GM10266 (cell line): ENCODE measurements around the gene EHF.

Source experiments
- DNase-seq: peaks from one replicate; pipeline ENCODE4 v3.0.0; 2012; ENCODE audit errors: extremely low spot score
- CTCF ChIP-seq: IDR thresholded peaks from 2 replicates; pipeline ENCODE4 v1.5.1; 2012; ENCODE audit warnings: mild to moderate bottlenecking, low read depth; ENCODE audit not compliant: control insufficient read depth, insufficient read depth; ENCODE audit errors: missing control alignments

The EHF gene

DNA sequence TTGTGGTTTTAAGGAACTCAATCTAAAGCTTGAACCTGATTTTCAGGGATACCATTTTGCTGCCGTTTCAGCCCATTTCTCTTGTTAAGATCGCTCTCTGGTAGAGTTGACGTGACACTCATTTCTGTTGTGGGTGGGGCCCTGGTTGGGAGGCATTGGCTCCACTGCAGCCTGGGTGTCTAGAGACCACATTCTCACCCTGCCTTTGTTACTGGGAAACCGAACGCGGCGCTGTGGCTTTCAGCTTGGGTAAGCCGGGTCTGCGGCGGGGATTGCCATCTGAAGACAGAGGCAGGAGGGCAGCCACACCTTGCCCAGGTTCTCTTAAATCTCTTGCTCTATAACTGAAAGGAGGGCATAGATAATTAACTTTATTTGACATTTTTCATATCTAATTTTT, 3.2 kb downstream of the EHF start:
- TF ChIP-seq CTCF: no peak
- DNase-seq: peak; percentile 10

DNA sequence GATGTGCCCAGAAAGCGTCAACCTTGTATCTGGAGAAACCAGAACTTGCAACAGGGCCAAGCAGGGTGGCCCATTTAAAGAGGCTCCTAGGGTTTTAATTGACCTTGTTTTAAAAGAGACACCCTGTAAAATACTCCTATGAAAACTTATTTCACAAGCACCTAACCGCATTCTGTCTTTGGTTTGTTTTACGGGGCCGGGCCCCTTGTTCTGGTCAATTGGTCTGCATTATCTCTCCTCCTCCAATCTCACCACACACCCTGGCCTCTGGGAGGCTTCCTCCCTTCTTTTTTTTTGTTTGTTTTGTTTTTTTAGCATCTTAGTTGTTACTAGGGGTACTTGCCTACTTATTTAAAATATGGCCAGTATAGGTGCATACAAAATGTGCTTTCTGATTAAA, 4.7 kb downstream of the EHF start:
- no peak for TF ChIP-seq CTCF

GRCh38 chr11:34626393-34626792, 5.5 kb downstream of the EHF start:
- DNase-seq: no peak
- TF ChIP-seq CTCF: no peak

More for the DNA sequence above, 4.7 kb downstream of the EHF start:
- no peak for DNase-seq

DNA sequence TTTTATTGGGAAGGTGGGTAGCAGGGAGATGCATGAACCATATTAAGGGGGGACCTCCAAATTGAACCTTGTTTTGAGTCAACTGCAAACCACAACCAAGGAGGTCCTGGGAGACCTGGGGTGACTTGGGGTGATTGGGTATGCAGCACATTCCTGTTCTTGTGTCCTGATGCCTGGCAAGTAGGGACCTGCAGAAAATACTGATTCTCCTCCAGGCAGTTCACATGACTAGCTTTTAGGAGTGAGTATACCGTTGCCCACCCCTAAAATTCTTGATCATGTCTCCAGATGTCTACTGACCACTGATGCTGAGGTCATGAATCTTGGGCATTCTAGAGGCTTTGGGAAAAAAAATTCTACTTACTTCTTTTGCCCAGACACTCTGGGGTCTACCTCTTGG, 6.3 kb downstream of the EHF start:
- TF ChIP-seq CTCF: no peak
- DNase-seq: no peak

GRCh38 chr11:34629711-34630110, 8.8 kb downstream of the EHF start:
- no peak for TF ChIP-seq CTCF
- DNase-seq: no peak

DNA sequence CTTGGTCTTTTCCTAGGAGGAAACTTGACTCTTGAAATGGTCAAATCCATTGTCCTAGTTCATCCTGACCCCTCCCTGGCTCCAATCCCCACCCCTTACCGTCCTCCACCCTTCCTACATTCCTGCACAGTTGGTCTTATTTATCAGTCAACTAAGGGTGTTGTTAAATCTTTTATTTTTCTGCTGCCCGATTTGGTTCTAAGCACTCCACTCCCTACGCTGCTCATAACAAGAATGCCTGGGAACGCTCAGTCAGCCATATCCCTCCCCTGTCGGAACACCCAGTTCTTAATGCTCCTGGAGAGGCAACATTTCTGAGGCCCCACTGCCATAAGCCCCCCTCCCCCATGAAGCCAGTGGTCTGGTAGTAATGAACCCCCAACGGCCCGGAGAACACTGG, 9.7 kb downstream of the EHF start:
- no peak for DNase-seq
- TF ChIP-seq CTCF: no peak

DNA sequence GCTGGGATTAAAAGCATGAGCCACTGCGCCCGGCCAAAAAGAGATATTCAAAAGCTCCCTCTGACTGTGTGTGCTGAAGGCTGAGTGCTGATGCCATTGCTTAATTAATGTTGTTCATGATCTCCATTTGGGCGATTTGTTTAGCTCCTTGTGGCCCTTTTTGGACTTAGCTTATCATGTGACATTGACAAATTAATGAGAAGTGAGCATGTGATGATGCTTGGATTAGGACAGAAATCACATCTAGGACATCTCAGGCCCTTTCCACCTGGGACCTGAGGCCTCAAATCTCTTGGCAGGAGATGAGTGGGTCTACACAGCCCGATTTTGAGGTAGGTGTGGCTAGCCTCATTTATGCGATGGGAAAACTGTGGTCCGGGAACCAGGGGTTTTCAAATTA, 10.4 kb downstream of the EHF start:
- no peak for DNase-seq
- TF ChIP-seq CTCF: no peak

DNA sequence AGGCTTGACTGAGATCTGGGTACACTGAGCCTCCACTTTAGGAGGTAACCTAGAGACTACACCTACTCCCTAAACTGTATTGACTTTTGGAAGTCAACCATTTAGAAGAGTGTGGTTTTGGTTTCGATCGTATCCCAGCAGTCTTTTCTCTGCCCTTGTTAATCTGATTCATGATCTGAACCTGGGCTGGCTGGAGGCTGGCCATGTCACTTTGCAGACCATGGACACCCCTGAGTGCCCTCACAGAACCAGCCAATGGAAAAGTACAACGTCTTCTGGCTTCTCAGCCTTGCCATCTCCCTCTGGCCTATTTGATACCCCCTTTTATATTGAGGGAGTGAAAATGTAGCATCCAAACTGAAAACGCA, 10.8 kb downstream of the EHF start:
- no peak for TF ChIP-seq CTCF
- no peak for DNase-seq
